ENCODE data around the gene ACTR2. TPM values are rescaled to one million over a fixed set of nuclear protein-coding genes. Genes with fewer than 3 reads are reported as not detected.
A peak's percentile ranks its signal among the peaks of the same experiment; 100 is the strongest.

Gene ACTR2
- total and polyA plus RNA-seq, 11 donors: 28.2 to 216 (median 109) TPM

DNA sequence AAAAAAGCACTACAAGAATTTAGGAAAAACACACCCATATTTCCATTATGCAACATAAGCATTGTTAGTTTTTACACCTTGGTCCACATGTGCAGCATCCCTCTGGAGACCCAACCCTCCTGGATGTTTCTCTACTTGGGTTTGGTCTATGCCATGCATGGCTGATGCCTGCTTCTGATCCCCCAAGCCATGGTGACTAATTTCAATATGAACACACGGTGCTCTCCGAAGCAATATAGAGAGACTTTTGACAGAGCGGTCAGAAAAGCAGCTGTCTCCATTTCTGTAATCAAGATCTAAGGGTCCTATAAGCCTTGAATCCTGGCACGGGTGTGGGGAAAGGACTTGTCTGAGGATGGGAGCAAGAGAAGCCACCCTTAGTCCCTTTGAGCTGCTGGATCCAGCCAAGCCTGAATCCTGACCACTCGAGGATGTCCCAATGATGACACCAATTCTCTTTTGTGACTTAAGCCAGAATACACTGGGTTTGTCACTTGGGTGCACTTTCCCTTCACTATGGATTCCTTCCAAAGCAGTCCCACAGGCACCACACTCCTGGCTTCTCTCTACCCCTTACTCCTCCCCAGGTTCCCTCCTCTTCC is 91.5 kb downstream of the ACTR2 start:
- H3K27me3 ChIP-seq: no peaks in the 10 kb centered on the region
- no peaks in the 10 kb centered on the region for H3K9me3 ChIP-seq
- DNase-seq (no peak), ATAC-seq (no peak)
- no peak overlapping the region for H3K27ac ChIP-seq
- 78 to 96% (median 90%) methylated on average over 5 of the region's 5 CpGs for WGBS, 4 donors
- TF ChIP-seq CTCF (IDR thresholded peaks at IDR 0.05) (no peak), POLR2A (IDR thresholded peaks at IDR 0.05) (no peak)
- peaks cover 0 to 11% (median 1%) of the 10 kb centered on the region in 12 donors for H3K4me1 ChIP-seq
- intact Hi-C loops (cut with DNase I): loop anchor here in 2 of 10 donors (10.0 kb wide), 2 partner anchors 106 to 116 kb away; partner anchors contain the start of gene SPRED2 (in 1 of the 2)
- H3K4me3 ChIP-seq: no peak overlapping the region
- peaks cover 0 to 39% (median 22%) of the 10 kb centered on the region in 9 donors for H3K36me3 ChIP-seq

GRCh38 chr2:65319674-65320041 is 92.0 kb downstream of the ACTR2 start:
- ATAC-seq (no peak), DNase-seq (no peak)
- intact Hi-C loops (cut with DNase I): loop anchor here in 2 of 10 donors (10.0 kb wide), 2 partner anchors 105 to 115 kb away; partner anchors contain the start of gene SPRED2 (in 1 of the 2)
- Histone ChIP-seq H3K27ac (peak overlapping the region in 1 of 12 donors; percentile 33), H3K9me3 (no peaks in the 10 kb centered on the region), H3K4me3 (no peak overlapping the region), H3K36me3 (peaks cover 0 to 39% (median 19%) of the 10 kb centered on the region in 9 donors), H3K27me3 (no peaks in the 10 kb centered on the region), H3K4me1 (peaks cover 0 to 11% (median 1%) of the 10 kb centered on the region in 12 donors)
- TF ChIP-seq POLR2A (IDR thresholded peaks at IDR 0.05): no peak
- 92 to 100% (median 96%) methylated on average over 1 of the region's 1 CpG for WGBS, 4 donors

GRCh38 chr2:65320042-65320725 is 92.6 kb downstream of the ACTR2 start:
- DNase-seq (peak in 2 of 5 donors; percentile 41 to 63), ATAC-seq (peak in 3 of 4 donors; percentile 50 to 91 (median 76))
- Histone ChIP-seq H3K4me1 (peaks cover 0 to 11% (median 1%) of the 10 kb centered on the region in 12 donors), H3K36me3 (peaks cover 0 to 39% (median 14%) of the 10 kb centered on the region in 9 donors), H3K4me3 (no peak overlapping the region), H3K9me3 (no peaks in the 10 kb centered on the region), H3K27ac (peak overlapping the region in 2 of 12 donors; percentile 11 to 33), H3K27me3 (no peaks in the 10 kb centered on the region)
- 71 to 80% (median 78%) methylated on average over 8 to 9 of the region's 9 CpGs for WGBS, 4 donors
- peak in 2 of 12 donors; percentile 12 to 26 for TF ChIP-seq CTCF (IDR thresholded peaks at IDR 0.05)
- no peak for TF ChIP-seq POLR2A (IDR thresholded peaks at IDR 0.05)
- intact Hi-C loops (cut with DNase I): no loop called here

Other genes starting within 250 kb of the ACTR2 start
- 10 to 100 TPM in 5 of 9 donors, 1 to 10 TPM in 4; 5.8 to 22.4 (median 10.8) TPM for gene SLC1A4, start 238.4 kb upstream of the ACTR2 start, total RNA-seq
- gene SLC1A4, start 238.4 kb upstream of the ACTR2 start, polyA plus RNA-seq: 10 to 100 TPM in 1 of 2 donors, 1 to 10 TPM in 1; 3.0 to 19.5 TPM
- 10 to 100 TPM; 14.0 to 26.8 (median 18.8) TPM for gene CEP68, start 171.4 kb upstream of the ACTR2 start, total RNA-seq
- gene CEP68, start 171.4 kb upstream of the ACTR2 start, polyA plus RNA-seq: 1 to 10 TPM; 6.5 to 7.6 TPM
- 100 to 1,000 TPM in 6 of 9 donors, 10 to 100 TPM in 3; 49.0 to 137 (median 118) TPM for gene RAB1A, start 97.7 kb upstream of the ACTR2 start, total RNA-seq
- gene RAB1A, start 97.7 kb upstream of the ACTR2 start, polyA plus RNA-seq: 100 to 1,000 TPM in 1 of 2 donors, 10 to 100 TPM in 1; 87.7 to 164 TPM
- 10 to 100 TPM; 10.2 to 24.4 (median 17.5) TPM for gene SPRED2, start 204.8 kb downstream of the ACTR2 start, total RNA-seq
- 10 to 100 TPM in 1 of 2 donors, 1 to 10 TPM in 1; 7.0 to 14.8 TPM for gene SPRED2, start 204.8 kb downstream of the ACTR2 start, polyA plus RNA-seq